Mesodermal cell (in vitro differentiated cells): Measurements from ENCODE around the gene ATP6V0B.

Experiments used
- H3K27ac ChIP-seq: 2 replicates; pipeline ENCODE4 v1.7.0; 2013; ENCODE audit warnings: mild to moderate bottlenecking, low read depth, low read length, moderate library complexity; ENCODE audit not compliant: severe bottlenecking
- H3K36me3 ChIP-seq: 2 replicates; pipeline ENCODE4 v1.7.1; 2013; ENCODE audit warnings: mild to moderate bottlenecking, low read length, moderate library complexity; ENCODE audit not compliant: control insufficient read depth, insufficient read depth
- H3K4me1 ChIP-seq: one replicate; pipeline ENCODE4 v1.7.1; 2013; ENCODE audit warnings: mild to moderate bottlenecking, low read length; ENCODE audit not compliant: insufficient read depth, control insufficient read depth, poor library complexity, severe bottlenecking
- H3K4me3 ChIP-seq: 2 replicates; pipeline ENCODE4 v1.7.0; 2013; ENCODE audit warnings: low read length, control low read depth, mild to moderate bottlenecking; ENCODE audit not compliant: insufficient read depth, poor library complexity, severe bottlenecking; ENCODE audit errors: extremely low read depth
- H3K9me3 ChIP-seq: 2 replicates; pipeline ENCODE4 v1.7.1; 2013; ENCODE audit warnings: mild to moderate bottlenecking, low read length, moderate library complexity; ENCODE audit not compliant: control insufficient read depth
- WGBS, 2 experiments: methylation state at CpG; one replicate each; pipeline ENCODE4 v1.1.5; 2013; ENCODE audit warnings: missing lambda C conversion rate in 2 of 2; ENCODE audit not compliant: insufficient coverage in 2 of 2; 5-methylcytosine and 5-hydroxymethylcytosine counted together

Gene ATP6V0B

DNA sequence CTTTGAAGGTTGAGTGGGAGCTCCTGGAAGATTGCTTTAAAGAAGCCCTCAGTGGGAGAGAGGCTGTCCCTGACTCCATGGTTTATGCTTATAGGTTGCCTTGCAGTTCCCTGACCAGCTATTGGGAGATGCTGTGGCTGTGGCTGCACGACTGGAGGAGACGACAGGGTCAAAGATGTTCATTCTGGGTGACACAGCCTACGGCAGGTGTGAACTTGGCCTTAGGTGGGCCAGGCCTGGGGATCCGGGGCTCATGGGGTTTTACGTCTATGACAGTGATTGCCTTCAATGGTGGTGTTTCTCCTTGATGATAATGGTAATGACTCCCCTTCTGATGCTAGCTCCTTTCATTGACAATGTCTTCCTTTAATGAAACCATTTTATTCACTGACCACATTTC, 4.3 kb upstream of the ATP6V0B start:
- H3K4me3 ChIP-seq, result peak overlapping the region; percentile 76
- H3K9me3 ChIP-seq, result no peaks in the 10 kb centered on the region
- peaks cover 28% of the 10 kb centered on the region for H3K36me3 ChIP-seq
- peaks cover 7% of the 10 kb centered on the region for H3K4me1 ChIP-seq
- 28 to 63% methylated on average over 3 to 4 of the region's 5 CpGs for WGBS, 2 experiments
- H3K27ac ChIP-seq, result no peak overlapping the region

DNA sequence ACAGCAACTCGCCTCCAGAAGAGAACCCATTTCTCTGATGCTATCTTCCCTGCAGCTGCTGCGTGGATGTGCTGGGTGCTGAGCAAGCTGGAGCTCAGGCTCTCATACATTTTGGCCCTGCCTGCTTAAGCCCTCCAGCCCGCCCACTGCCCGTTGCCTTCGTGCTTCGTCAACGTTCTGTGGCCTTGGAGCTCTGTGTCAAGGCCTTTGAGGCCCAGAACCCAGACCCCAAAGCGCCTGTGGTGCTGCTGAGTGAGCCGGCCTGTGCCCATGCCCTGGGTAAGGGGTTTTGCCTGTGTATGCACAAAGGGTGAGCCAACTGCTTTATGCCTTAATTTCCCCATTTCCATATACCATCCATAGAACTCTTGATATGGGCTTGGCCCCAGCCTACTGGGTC, 3.8 kb upstream of the ATP6V0B start:
- H3K36me3 ChIP-seq, result peaks cover 28% of the 10 kb centered on the region
- H3K4me3 ChIP-seq, result peak overlapping the region; percentile 76
- WGBS, 2 experiments, result 92% methylated on average over 7 to 9 of the region's 9 CpGs

DNA sequence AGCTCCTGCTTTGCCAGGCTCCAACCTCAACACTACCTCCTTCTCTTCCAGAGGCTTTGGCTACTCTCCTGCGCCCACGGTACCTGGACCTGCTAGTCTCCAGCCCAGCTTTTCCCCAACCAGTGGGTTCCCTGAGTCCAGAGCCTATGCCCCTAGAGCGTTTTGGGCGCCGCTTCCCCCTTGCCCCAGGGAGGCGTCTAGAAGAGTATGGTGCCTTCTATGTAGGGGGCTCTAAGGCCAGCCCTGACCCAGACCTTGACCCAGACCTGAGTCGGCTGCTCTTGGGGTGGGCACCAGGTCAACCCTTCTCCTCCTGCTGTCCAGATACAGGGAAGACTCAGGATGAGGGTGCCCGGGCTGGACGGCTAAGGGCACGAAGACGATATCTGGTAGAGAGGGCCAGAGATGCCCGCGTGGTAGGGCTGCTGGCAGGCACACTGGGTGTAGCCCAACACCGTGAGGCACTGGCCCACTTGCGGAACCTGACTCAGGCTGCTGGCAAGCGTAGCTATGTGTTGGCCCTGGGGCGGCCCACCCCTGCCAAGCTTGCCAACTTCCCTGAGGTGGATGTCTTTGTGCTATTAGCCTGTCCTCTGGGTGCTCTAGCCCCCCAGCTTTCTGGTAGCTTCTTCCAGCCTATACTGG, 3.3 kb upstream of the ATP6V0B start:
- WGBS, 2 experiments, result 93% methylated on average over 15 to 17 of the region's 17 CpGs
- H3K9me3 ChIP-seq, result no peaks in the 10 kb centered on the region
- no peak overlapping the region for H3K4me3 ChIP-seq
- peaks cover 7% of the 10 kb centered on the region for H3K4me1 ChIP-seq
- H3K36me3 ChIP-seq, result peaks cover 32% of the 10 kb centered on the region
- no peak overlapping the region for H3K27ac ChIP-seq

More for the DNA sequence above, 3.8 kb upstream of the ATP6V0B start:
- no peaks in the 10 kb centered on the region for H3K9me3 ChIP-seq
- H3K4me1 ChIP-seq, result peaks cover 7% of the 10 kb centered on the region
- H3K27ac ChIP-seq, result no peak overlapping the region

DNA sequence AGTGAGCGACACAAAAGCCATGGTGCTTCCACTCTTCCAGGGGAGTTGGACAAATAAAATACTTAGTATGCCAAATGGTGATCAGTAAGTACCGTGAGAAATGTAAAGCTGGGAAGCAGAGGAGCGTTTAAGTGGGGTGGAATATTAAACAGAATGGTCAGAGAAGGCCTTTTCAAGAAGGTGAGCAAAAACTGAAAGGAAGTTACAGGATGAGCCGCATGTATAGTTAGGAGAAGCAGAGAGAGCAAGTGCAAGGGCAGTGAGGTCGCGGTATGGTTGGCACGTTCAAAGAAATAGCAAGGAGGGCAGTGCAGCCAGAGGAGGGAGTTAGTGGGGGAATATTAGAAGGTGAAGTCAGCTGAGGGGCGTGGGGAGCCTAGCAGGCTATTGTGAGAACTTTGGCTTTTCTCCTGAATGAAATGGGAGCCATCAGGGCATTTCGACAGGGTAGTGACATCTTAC, 748 bp upstream of the ATP6V0B start:
- H3K4me1 ChIP-seq, result peaks cover 14% of the 10 kb centered on the region
- peak overlapping the region; percentile 86 for H3K4me3 ChIP-seq
- H3K36me3 ChIP-seq, result peaks cover 45% of the 10 kb centered on the region
- no peaks in the 10 kb centered on the region for H3K9me3 ChIP-seq
- WGBS, 2 experiments, result 39 to 48% methylated on average over 9 of the region's 9 CpGs
- H3K27ac ChIP-seq, result no peak overlapping the region

GRCh38 chr1:43975249-43975961, 645 bp downstream of the ATP6V0B start:
- 0% methylated on average over 23 to 24 of the region's 34 CpGs for WGBS, 2 experiments
- peaks cover 13% of the 10 kb centered on the region for H3K4me1 ChIP-seq
- peak overlapping the region; percentile 86 for H3K4me3 ChIP-seq
- peaks cover 45% of the 10 kb centered on the region for H3K36me3 ChIP-seq
- no peaks in the 10 kb centered on the region for H3K9me3 ChIP-seq
- H3K27ac ChIP-seq, result peak overlapping the region; percentile 74

GRCh38 chr1:43976045-43976444, 1.3 kb downstream of the ATP6V0B start:
- Histone ChIP-seq H3K36me3 (peaks cover 49% of the 10 kb centered on the region), H3K9me3 (no peaks in the 10 kb centered on the region), H3K27ac (no peak overlapping the region), H3K4me1 (peaks cover 7% of the 10 kb centered on the region), H3K4me3 (peak overlapping the region; percentile 86)
- 93 to 94% methylated on average over 2 to 3 of the region's 4 CpGs for WGBS, 2 experiments

DNA sequence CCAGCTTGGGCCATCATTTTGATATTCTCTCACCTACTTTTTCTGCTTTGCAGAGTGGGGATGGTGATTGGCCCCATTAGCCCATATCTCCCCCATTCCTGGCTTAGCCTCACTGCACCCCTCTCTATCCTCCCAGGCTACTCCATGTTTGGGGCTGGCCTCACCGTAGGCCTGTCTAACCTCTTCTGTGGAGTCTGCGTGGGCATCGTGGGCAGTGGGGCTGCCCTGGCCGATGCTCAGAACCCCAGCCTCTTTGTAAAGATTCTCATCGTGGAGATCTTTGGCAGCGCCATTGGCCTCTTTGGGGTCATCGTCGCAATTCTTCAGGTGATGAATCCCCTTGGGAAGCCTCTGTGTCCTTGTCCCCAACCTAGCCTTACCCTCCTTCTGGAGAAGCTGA, 2.1 kb downstream of the ATP6V0B start:
- H3K9me3 ChIP-seq, result no peaks in the 10 kb centered on the region
- no peak overlapping the region for H3K4me3 ChIP-seq
- WGBS, 2 experiments, result 94 to 98% methylated on average over 8 of the region's 8 CpGs
- peaks cover 7% of the 10 kb centered on the region for H3K4me1 ChIP-seq
- peaks cover 52% of the 10 kb centered on the region for H3K36me3 ChIP-seq
- no peak overlapping the region for H3K27ac ChIP-seq

DNA sequence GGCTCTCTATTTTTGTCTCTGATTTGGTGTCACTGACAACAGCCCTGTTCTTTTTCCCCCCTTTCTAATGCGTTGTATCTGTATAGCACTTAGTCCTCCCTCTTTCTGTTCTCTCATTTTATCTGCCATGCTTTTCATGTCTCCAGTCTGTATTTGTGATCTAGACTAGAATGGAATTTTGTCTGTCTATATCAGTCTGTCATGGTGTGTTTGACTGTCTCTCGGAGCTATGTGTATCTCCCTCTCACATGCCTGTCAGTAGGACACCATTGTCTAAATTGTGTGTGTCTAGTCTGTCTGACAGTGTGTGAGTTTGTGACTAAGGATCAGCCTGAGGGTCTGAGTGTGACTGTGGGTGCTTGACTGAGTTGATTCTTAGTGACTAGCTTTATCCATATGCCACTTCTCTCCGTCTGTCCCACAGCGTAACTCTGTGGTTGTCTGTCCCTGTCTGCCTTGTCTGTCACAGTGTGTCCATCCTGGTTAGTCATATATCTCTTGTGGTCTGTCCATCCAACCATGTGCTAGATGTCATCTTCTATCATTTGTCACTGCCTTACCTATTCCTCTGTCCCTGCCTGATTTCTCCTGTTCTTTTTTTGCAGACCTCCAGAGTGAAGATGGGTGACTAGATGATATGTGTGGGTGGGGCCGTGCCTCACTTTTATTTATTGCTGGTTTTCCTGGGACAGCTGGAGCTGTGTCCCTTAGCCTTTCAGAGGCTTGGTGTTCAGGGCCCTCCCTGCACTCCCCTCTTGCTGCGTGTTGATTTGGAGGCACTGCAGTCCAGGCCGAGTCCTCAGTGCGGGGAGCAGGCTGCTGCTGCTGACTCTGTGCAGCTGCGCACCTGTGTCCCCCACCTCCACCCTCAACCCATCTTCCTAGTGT, 2.9 kb downstream of the ATP6V0B start:
- Histone ChIP-seq H3K27ac (no peak overlapping the region), H3K36me3 (peaks cover 52% of the 10 kb centered on the region), H3K9me3 (no peaks in the 10 kb centered on the region), H3K4me3 (no peak overlapping the region), H3K4me1 (peaks cover 7% of the 10 kb centered on the region)
- 94 to 95% methylated on average over 4 to 5 of the region's 9 CpGs for WGBS, 2 experiments

DNA sequence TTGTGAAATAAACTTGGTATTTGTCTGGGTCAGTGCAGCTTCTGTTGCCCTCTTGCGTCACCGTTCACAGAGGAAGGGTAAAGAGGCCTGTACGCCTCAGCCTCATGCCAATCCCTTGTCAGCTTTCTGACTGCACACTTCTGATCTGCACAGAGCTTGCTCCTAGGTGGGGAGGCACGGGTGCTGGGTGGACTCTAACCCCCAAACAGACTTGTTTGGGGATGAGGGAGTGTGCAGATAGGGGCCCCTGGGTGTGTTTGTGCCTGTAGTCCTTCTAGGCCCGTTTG, 3.4 kb downstream of the ATP6V0B start:
- 84 to 89% methylated on average over 3 to 4 of the region's 5 CpGs for WGBS, 2 experiments
- H3K4me3 ChIP-seq, result peak overlapping the region; percentile 55
- H3K4me1 ChIP-seq, result peaks cover 7% of the 10 kb centered on the region
- H3K27ac ChIP-seq, result no peak overlapping the region
- H3K9me3 ChIP-seq, result no peaks in the 10 kb centered on the region
- H3K36me3 ChIP-seq, result peaks cover 52% of the 10 kb centered on the region

- H3K4me3 ChIP-seq, result peak within 1 kb of the TSS; percentile 58
- H3K9me3 ChIP-seq, result no peaks in the 10 kb centered on the region
- peaks cover 53% of the 10 kb centered on the region for H3K36me3 ChIP-seq
- peaks cover 7% of the 10 kb centered on the region for H3K4me1 ChIP-seq
- H3K27ac ChIP-seq, result peak within 1 kb of the TSS; percentile 49
- 4 to 5% methylated on average over 27 to 49 of the region's 54 CpGs for WGBS, 2 experiments
Measured at GRCh38 chr1:43978551-43979260, 3.9 kb downstream of the ATP6V0B start, which contains the start of gene B4GALT2. B4GALT2 (plus strand) TSS chr1:43979210; CDS start chr1:43981161, 1,951 bp downstream.
